ENCODE results near the gene DHDH.

Gene DHDH

DNA sequence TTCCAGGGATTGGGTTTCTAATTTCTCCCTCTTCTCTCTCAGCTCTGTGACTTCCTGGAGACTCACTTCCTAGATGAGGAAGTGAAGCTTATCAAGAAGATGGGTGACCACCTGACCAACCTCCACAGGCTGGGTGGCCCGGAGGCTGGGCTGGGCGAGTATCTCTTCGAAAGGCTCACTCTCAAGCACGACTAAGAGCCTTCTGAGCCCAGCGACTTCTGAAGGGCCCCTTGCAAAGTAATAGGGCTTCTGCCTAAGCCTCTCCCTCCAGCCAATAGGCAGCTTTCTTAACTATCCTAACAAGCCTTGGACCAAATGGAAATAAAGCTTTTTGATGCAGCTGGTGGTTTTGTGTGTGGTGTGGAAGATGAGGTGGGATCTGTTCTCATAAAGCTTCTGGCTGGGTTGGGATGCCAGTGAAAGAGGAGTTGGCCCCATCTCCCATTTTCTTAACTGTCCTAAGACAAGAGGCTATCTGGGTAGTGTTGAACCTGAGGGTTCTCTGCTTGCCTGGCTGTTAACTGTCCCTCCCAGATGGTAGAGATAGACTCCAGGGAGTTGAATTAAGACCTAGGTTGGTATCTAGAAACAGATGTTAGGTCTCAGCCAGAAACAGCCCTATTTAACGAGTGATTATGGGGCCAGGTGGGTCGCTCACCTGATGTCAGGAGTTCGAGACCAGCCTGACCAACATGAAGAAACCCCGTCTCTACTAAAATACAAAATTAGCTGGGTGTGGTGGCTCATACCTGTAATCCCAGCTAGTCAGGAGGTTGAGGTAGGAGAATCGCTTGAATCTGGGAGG, 33.2 kb downstream of the DHDH start:
- H3K27ac ChIP-seq (ENCODE audit: insufficient read depth, low read length, poor library complexity, severe bottlenecking), result no peak overlapping the region
- H3K36me3 ChIP-seq (ENCODE audit: control insufficient read depth, insufficient read depth, low read length), result peaks cover 41% of the 10 kb centered on the region
- peak overlapping the region; percentile 71 for H3K4me3 ChIP-seq (ENCODE audit: insufficient read depth, low read depth, low read length, poor library complexity, severe bottlenecking)
- peaks cover 46% of the 10 kb centered on the region for H3K4me1 ChIP-seq (ENCODE audit: control insufficient read depth, insufficient read depth, low read length, poor library complexity, severe bottlenecking)
- no peaks in the 10 kb centered on the region for H3K9me3 ChIP-seq (ENCODE audit: control insufficient read depth, low read length)
- no peaks in the 10 kb centered on the region for H3K27me3 ChIP-seq (replicated peaks; ENCODE audit: control insufficient read depth, insufficient read depth, low read length, poor library complexity, severe bottlenecking)
- DNase-seq, result no peak

DNA sequence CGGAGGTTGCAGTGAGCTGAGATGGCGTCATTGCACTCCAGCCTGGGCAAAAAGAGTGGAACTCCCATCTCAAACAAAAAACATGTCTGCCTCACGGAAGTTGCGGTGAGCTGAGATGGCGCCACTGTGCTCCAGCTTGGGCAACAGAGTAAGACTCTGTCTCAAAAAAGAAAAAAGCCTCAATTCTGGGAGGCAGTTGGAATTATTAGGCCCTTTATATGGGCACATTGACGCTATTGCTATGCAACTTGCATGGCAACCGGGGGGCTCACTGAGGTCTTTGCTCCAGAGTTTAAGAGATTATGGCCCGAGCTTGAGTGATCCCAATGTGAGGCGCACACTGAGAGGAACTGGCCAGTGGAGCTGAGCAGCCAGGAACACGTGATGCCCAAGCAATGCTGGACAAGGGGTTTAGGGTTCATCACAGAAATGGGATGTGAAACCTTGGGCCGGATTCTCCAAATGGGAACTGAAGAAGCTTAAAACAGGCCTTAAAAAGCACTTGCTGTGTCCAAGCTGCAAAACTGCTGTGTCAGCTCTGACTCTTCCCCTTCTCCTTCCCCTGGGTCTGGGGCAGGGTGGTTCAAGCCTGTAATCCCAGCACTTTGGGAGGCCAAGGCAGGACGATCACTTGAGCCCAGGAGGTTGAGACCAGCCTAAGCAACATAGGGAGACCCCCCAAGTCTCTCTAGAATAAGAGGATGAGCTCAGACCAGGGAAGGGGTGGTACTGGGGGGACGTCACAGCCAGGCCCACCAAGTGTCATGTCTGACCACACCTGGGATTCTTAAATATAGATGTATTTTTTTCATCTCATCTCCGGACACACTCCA, 34.1 kb downstream of the DHDH start:
- H3K27ac ChIP-seq (ENCODE audit: insufficient read depth, low read length, poor library complexity, severe bottlenecking), result no peak overlapping the region
- H3K4me1 ChIP-seq (ENCODE audit: control insufficient read depth, insufficient read depth, low read length, poor library complexity, severe bottlenecking), result peaks cover 38% of the 10 kb centered on the region
- peaks cover 41% of the 10 kb centered on the region for H3K36me3 ChIP-seq (ENCODE audit: control insufficient read depth, insufficient read depth, low read length)
- no peak for DNase-seq
- H3K27me3 ChIP-seq (replicated peaks; ENCODE audit: control insufficient read depth, insufficient read depth, low read length, poor library complexity, severe bottlenecking), result no peaks in the 10 kb centered on the region
- no peaks in the 10 kb centered on the region for H3K9me3 ChIP-seq (ENCODE audit: control insufficient read depth, low read length)
- no peak overlapping the region for H3K4me3 ChIP-seq (ENCODE audit: insufficient read depth, low read depth, low read length, poor library complexity, severe bottlenecking)

- H3K4me3 ChIP-seq (ENCODE audit: insufficient read depth, low read depth, low read length, poor library complexity, severe bottlenecking), result no peak overlapping the region
- no peaks in the 10 kb centered on the region for H3K9me3 ChIP-seq (ENCODE audit: control insufficient read depth, low read length)
- peaks cover 31% of the 10 kb centered on the region for H3K4me1 ChIP-seq (ENCODE audit: control insufficient read depth, insufficient read depth, low read length, poor library complexity, severe bottlenecking)
- peaks cover 45% of the 10 kb centered on the region for H3K36me3 ChIP-seq (ENCODE audit: control insufficient read depth, insufficient read depth, low read length)
- no peaks in the 10 kb centered on the region for H3K27me3 ChIP-seq (replicated peaks; ENCODE audit: control insufficient read depth, insufficient read depth, low read length, poor library complexity, severe bottlenecking)
- no peak for DNase-seq
- H3K27ac ChIP-seq (ENCODE audit: insufficient read depth, low read length, poor library complexity, severe bottlenecking), result no peak overlapping the region
Measured at GRCh38 chr19:48968179-48968661, 34.7 kb downstream of the DHDH start.

- peaks cover 47% of the 10 kb centered on the region for H3K36me3 ChIP-seq (ENCODE audit: control insufficient read depth, insufficient read depth, low read length)
- H3K27ac ChIP-seq (ENCODE audit: insufficient read depth, low read length, poor library complexity, severe bottlenecking), result no peak overlapping the region
- no peak overlapping the region for H3K4me3 ChIP-seq (ENCODE audit: insufficient read depth, low read depth, low read length, poor library complexity, severe bottlenecking)
- H3K9me3 ChIP-seq (ENCODE audit: control insufficient read depth, low read length), result no peaks in the 10 kb centered on the region
- no peak for DNase-seq
- H3K27me3 ChIP-seq (replicated peaks; ENCODE audit: control insufficient read depth, insufficient read depth, low read length, poor library complexity, severe bottlenecking), result no peaks in the 10 kb centered on the region
- peaks cover 25% of the 10 kb centered on the region for H3K4me1 ChIP-seq (ENCODE audit: control insufficient read depth, insufficient read depth, low read length, poor library complexity, severe bottlenecking)
Measured at GRCh38 chr19:48968813-48969218, 35.3 kb downstream of the DHDH start.

- H3K27ac ChIP-seq (ENCODE audit: insufficient read depth, low read length, poor library complexity, severe bottlenecking), result no peak overlapping the region
- peaks cover 54% of the 10 kb centered on the region for H3K36me3 ChIP-seq (ENCODE audit: control insufficient read depth, insufficient read depth, low read length)
- peaks cover 18% of the 10 kb centered on the region for H3K4me1 ChIP-seq (ENCODE audit: control insufficient read depth, insufficient read depth, low read length, poor library complexity, severe bottlenecking)
- H3K27me3 ChIP-seq (replicated peaks; ENCODE audit: control insufficient read depth, insufficient read depth, low read length, poor library complexity, severe bottlenecking), result no peaks in the 10 kb centered on the region
- no peaks in the 10 kb centered on the region for H3K9me3 ChIP-seq (ENCODE audit: control insufficient read depth, low read length)
- H3K4me3 ChIP-seq (ENCODE audit: insufficient read depth, low read depth, low read length, poor library complexity, severe bottlenecking), result no peak overlapping the region
- DNase-seq, result no peak
Measured at GRCh38 chr19:48969276-48970138, 36.0 kb downstream of the DHDH start.

DNA sequence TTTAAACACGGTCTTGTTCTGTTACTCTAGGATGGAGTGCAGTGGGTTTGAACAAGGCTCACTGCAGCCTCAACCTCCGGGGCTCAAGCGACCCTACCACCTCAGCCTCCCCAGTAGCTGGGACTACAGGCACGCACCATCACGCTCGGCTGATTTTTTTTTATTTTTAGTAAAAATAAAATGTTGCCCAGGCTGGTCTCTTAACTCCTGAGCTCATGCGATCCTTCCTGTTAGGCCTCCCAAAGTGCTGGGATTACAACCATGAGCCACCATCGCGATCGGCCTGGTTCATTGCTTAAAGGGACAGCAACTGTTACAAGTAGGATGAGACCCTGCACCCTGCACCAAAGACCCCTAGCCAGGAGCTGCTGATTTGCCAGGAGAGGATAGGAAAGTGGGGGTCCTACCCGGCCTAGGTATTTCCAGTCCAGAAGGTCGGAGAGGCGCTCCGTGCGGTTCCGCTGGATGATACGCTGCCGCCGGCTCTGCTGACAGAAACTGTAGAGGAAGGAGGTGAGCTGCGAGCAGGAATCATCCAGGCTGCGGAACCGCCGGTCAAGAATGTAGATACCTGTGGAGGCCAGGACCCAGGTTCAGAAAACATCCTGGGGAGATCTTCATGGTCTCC, 36.8 kb downstream of the DHDH start:
- H3K9me3 ChIP-seq (ENCODE audit: control insufficient read depth, low read length), result no peaks in the 10 kb centered on the region
- H3K27ac ChIP-seq (ENCODE audit: insufficient read depth, low read length, poor library complexity, severe bottlenecking), result no peak overlapping the region
- peaks cover 11% of the 10 kb centered on the region for H3K4me1 ChIP-seq (ENCODE audit: control insufficient read depth, insufficient read depth, low read length, poor library complexity, severe bottlenecking)
- H3K4me3 ChIP-seq (ENCODE audit: insufficient read depth, low read depth, low read length, poor library complexity, severe bottlenecking), result no peak overlapping the region
- peaks cover 55% of the 10 kb centered on the region for H3K36me3 ChIP-seq (ENCODE audit: control insufficient read depth, insufficient read depth, low read length)
- no peaks in the 10 kb centered on the region for H3K27me3 ChIP-seq (replicated peaks; ENCODE audit: control insufficient read depth, insufficient read depth, low read length, poor library complexity, severe bottlenecking)
- DNase-seq, result no peak

GRCh38 chr19:48970923-48971395, 37.5 kb downstream of the DHDH start:
- H3K4me1 ChIP-seq (ENCODE audit: control insufficient read depth, insufficient read depth, low read length, poor library complexity, severe bottlenecking), result peaks cover 8% of the 10 kb centered on the region
- no peak overlapping the region for H3K27ac ChIP-seq (ENCODE audit: insufficient read depth, low read length, poor library complexity, severe bottlenecking)
- H3K36me3 ChIP-seq (ENCODE audit: control insufficient read depth, insufficient read depth, low read length), result peaks cover 55% of the 10 kb centered on the region
- no peaks in the 10 kb centered on the region for H3K27me3 ChIP-seq (replicated peaks; ENCODE audit: control insufficient read depth, insufficient read depth, low read length, poor library complexity, severe bottlenecking)
- H3K9me3 ChIP-seq (ENCODE audit: control insufficient read depth, low read length), result no peaks in the 10 kb centered on the region
- no peak overlapping the region for H3K4me3 ChIP-seq (ENCODE audit: insufficient read depth, low read depth, low read length, poor library complexity, severe bottlenecking)
- peak; percentile 52 to 66 (median 56) for DNase-seq

DNA sequence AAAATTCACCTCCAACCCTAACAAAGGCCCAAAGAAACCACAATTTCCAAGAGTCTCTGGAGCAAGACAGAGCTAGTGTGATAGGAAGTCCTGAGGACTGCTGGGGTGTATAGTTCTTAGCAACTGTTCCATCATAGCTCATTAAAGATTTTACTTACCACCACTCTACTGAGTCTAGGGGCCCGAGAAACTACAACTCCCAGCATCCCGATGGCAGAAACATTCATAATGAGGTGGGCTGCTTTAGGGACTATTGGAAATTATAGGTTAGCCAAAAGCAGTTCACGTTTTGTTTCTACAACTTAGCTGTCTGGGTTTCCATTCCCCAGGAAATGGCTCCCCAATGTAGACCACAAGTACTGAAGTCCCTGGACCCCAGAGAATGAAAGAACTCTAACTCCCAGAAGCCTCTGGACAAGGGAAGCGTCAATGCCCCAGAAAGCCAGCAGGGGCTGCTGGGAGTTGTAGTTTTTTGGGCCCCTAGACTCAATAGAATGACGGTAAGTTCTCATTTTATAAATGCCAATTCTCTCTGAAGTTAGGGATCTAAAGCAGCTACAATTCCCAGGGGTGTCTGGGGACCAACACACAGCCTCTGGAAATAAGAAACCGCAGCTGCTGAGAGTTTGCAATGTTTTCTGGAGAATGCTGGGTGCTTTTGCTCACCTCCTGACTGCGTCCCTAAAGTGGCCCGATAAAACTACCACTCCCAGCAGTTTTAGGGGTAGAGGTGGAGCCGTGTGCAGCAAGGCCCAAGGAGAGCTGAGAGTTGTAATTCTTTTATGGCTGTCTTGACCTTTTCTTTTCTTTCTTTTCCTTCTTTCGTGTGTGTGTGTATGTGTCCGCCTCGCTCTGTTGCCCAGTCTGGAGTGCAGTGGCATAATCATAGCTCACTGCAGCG, 42.7 kb downstream of the DHDH start:
- H3K9me3 ChIP-seq (ENCODE audit: control insufficient read depth, low read length), result no peaks in the 10 kb centered on the region
- H3K36me3 ChIP-seq (ENCODE audit: control insufficient read depth, insufficient read depth, low read length), result peaks cover 16% of the 10 kb centered on the region
- H3K27ac ChIP-seq (ENCODE audit: insufficient read depth, low read length, poor library complexity, severe bottlenecking), result no peak overlapping the region
- H3K4me1 ChIP-seq (ENCODE audit: control insufficient read depth, insufficient read depth, low read length, poor library complexity, severe bottlenecking), result no peaks in the 10 kb centered on the region
- no peak overlapping the region for H3K4me3 ChIP-seq (ENCODE audit: insufficient read depth, low read depth, low read length, poor library complexity, severe bottlenecking)
- DNase-seq, result no peak
- no peaks in the 10 kb centered on the region for H3K27me3 ChIP-seq (replicated peaks; ENCODE audit: control insufficient read depth, insufficient read depth, low read length, poor library complexity, severe bottlenecking)
